ENCODE measurements around the gene ZNF90. TPM values are rescaled to one million over a fixed set of nuclear protein-coding genes. Genes with fewer than 3 reads are reported as not detected.

ZNF90 gene
- total RNA-seq, 1 experiment from 2014 or later: 0.88 TPM

Other genes with a start within 250 kb of the ZNF90 start
- 0.75 and 3.5 TPM in 2 replicates for gene ZNF253, start 212.1 kb upstream of the ZNF90 start, total RNA-seq (2014; rRNA removed; shearing (Covaris generic); ENCODE audit: low replicate concordance)
- 4.5 and 9.0 TPM in 2 replicates for gene ZNF93, start 177.1 kb upstream of the ZNF90 start, total RNA-seq (2014; rRNA removed; shearing (Covaris generic); ENCODE audit: low replicate concordance)
- gene ZNF682, start 38.5 kb upstream of the ZNF90 start, total RNA-seq (2014; rRNA removed; shearing (Covaris generic); ENCODE audit: low replicate concordance): 0.98 TPM in 1 of 2 replicates, not detected in the other
- 3.5 and 6.1 TPM in 2 replicates for gene ZNF486, start 89.2 kb downstream of the ZNF90 start, total RNA-seq (2014; rRNA removed; shearing (Covaris generic); ENCODE audit: low replicate concordance)

Data from Caki2 (cell line).